Common myeloid progenitor, CD34-positive (primary cell): ENCODE data around the gene TNRC6C.

Experiments used
- CTCF ChIA-PET: fragments of 350-600 bp; sonication (Branson Sonifier 250); formaldehyde crosslinking; loops from one replicate; lab custom pipeline; 2021; ENCODE audit warnings: antibody characterized with exemption; lab: Charles Lee
- POLR2A ChIA-PET: fragments of 350-600 bp; sonication (Branson Sonifier 250); formaldehyde crosslinking; loops from one replicate; lab custom pipeline; 2021; ENCODE audit warnings: antibody characterized with exemption; lab: Charles Lee
- DNase-seq, 3 donors: peaks; one replicate each; pipeline versions ENCODE4 v3.0.0 to v3.0.0-alpha.2; 2013
- H3K27ac ChIP-seq, 2 experiments: 1 replicate in 1 of 2; 2 replicates in 1 of 2; pipeline ENCODE4 v1.7.0; 2013; ENCODE audit warnings: inconsistent platforms in 2 of 2, low read length in 2 of 2, mild to moderate bottlenecking in 2 of 2, low read depth in 1 of 2, moderate library complexity in 1 of 2; ENCODE audit not compliant: severe bottlenecking in 2 of 2, insufficient read depth in 1 of 2, poor library complexity in 1 of 2
- H3K27me3 ChIP-seq, 5 experiments: replicated peaks in 2 of 5; 1 replicate in 3 of 5; 2 replicates in 2 of 5; pipeline versions ENCODE4 v1.6.1 to v1.7.0; 2013; ENCODE audit warnings: low read length in 4 of 5, mild to moderate bottlenecking in 2 of 5, moderate library complexity in 2 of 5, inconsistent platforms in 1 of 5; ENCODE audit not compliant: insufficient read depth in 5 of 5, control insufficient read depth in 4 of 5
- H3K36me3 ChIP-seq, 4 experiments: 1 replicate in 2 of 4; 2 replicates in 2 of 4; pipeline versions ENCODE4 v1.6.1 to v1.7.0; 2013; ENCODE audit warnings: low read length in 3 of 4, control low read depth in 1 of 4, mild to moderate bottlenecking in 1 of 4; ENCODE audit not compliant: control insufficient read depth in 4 of 4, insufficient read depth in 4 of 4
- H3K4me1 ChIP-seq, 4 experiments: 1 replicate in 3 of 4; 2 replicates in 1 of 4; pipeline versions ENCODE4 v1.6.1 to v1.7.1; 2013; ENCODE audit warnings: low read length in 3 of 4, mild to moderate bottlenecking in 3 of 4, control low read depth in 1 of 4, inconsistent platforms in 1 of 4, moderate library complexity in 1 of 4; ENCODE audit not compliant: control insufficient read depth in 4 of 4, insufficient read depth in 4 of 4; ENCODE audit errors: control extremely low read depth in 1 of 4
- H3K4me3 ChIP-seq, 7 experiments: 1 replicate in 4 of 7; 2 replicates in 3 of 7; pipeline versions ENCODE4 v1.5.1 to v1.7.0; 2013; ENCODE audit warnings: mild to moderate bottlenecking in 7 of 7, low read length in 6 of 7, moderate library complexity in 6 of 7, inconsistent platforms in 2 of 7, low read depth in 2 of 7, control low read depth in 1 of 7; ENCODE audit not compliant: insufficient read depth in 4 of 7, control insufficient read depth in 1 of 7; ENCODE audit errors: extremely low read depth in 1 of 7
- H3K9me3 ChIP-seq, 5 experiments: 1 replicate in 4 of 5; 2 replicates in 1 of 5; pipeline versions ENCODE4 v1.6.1 to v1.7.1; 2013; ENCODE audit warnings: low read length in 4 of 5, mild to moderate bottlenecking in 2 of 5, inconsistent platforms in 1 of 5, low read depth in 1 of 5, moderate library complexity in 1 of 5; ENCODE audit not compliant: control insufficient read depth in 4 of 5, insufficient read depth in 2 of 5; ENCODE audit errors: control extremely low read depth in 1 of 5
- WGBS: methylation state at CpG from one replicate; pipeline ENCODE4 v1.1.5; 2013; ENCODE audit not compliant: insufficient coverage; 5-methylcytosine and 5-hydroxymethylcytosine counted together

Gene TNRC6C

DNA sequence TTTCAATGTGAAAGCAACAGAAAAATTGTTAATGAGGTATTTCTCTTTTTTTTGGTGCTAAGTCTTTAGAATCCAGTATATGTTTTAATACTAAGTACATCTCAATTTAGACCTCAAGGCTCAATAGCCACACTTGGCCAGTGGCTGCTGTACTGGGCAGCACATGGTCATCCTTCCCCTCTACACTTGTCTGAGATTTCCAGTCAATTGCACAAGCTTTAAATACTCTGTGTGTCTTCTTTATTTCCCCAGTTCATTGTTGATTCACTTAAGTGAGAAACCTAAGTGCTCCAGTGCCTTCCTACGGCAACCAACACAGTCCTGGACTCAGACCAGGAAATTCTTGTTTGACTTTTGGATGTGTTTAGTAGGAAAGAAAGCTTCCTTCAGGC is 62.2 kb downstream of the TNRC6C start:
- no peaks in the 10 kb centered on the region for H3K4me1 ChIP-seq
- H3K27me3 ChIP-seq = no peaks in the 10 kb centered on the region
- no peak overlapping the region for H3K27ac ChIP-seq
- POLR2A ChIA-PET = no interaction called here
- CTCF ChIA-PET = interaction anchor here (0.5 to 2.9 kb wide), 8 partner anchors 7 to 129 kb away, joined by 3 to 14 read pairs (median 5); no protein-coding TSS in a partner anchor
- peaks cover 0 to 2% (median 0%) of the 10 kb centered on the region in 4 experiments for H3K36me3 ChIP-seq
- no peaks in the 10 kb centered on the region for H3K9me3 ChIP-seq
- H3K4me3 ChIP-seq = no peak overlapping the region
- no CpG with 5 or more reads among the region's 1 CpG for WGBS
- DNase-seq = no peak

DNA sequence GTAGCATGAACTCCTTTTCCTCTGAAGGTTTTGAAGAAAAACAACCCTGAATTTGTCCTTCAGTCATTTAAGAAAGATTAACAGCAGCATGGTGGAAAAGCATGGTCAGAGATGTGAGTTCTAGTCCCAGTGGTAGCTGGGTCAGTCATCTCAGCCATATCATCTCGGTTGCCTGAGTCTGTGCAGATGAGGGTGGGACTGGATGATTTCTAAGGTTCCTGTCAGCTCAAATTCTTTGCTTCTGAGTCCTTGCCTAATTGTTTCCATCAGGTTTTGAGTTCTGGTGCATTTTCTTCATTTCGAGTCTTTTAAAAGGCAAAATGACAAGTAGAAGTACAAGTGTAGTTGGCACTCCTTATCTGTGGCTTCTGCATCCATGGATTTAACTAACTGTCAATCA is 63.9 kb downstream of the TNRC6C start:
- POLR2A ChIA-PET = no interaction called here
- Histone ChIP-seq H3K4me1 (no peaks in the 10 kb centered on the region), H3K9me3 (no peaks in the 10 kb centered on the region), H3K27ac (no peak overlapping the region), H3K36me3 (peaks cover 0 to 2% (median 0%) of the 10 kb centered on the region in 4 experiments), H3K4me3 (no peak overlapping the region), H3K27me3 (no peaks in the 10 kb centered on the region)
- CTCF ChIA-PET = interaction anchor here (0.9 to 2.9 kb wide), 2 partner anchors 9 to 127 kb away, joined by 3 to 10 read pairs; no protein-coding TSS in a partner anchor
- WGBS = 100% methylated on average over 1 of the region's 2 CpGs
- no peak for DNase-seq

GRCh38 chr17:78023042-78023441 is 64.5 kb downstream of the TNRC6C start:
- POLR2A ChIA-PET = interaction anchor here (0.6 kb wide), 1 partner anchor 736 kb away, joined by 3 read pairs; no protein-coding TSS in a partner anchor
- Histone ChIP-seq H3K9me3 (no peaks in the 10 kb centered on the region), H3K4me1 (peaks cover 0 to under 1% (median 0%) of the 10 kb centered on the region in 4 experiments), H3K4me3 (no peak overlapping the region), H3K27ac (no peak overlapping the region), H3K36me3 (peaks cover 0 to 2% (median 0%) of the 10 kb centered on the region in 4 experiments), H3K27me3 (no peaks in the 10 kb centered on the region)
- no peak for DNase-seq
- 95% methylated on average over 3 of the region's 5 CpGs for WGBS
- CTCF ChIA-PET = interaction anchor here (0.6 to 2.9 kb wide), 2 partner anchors 9 to 142 kb away, joined by 3 to 10 read pairs; no protein-coding TSS in a partner anchor

DNA sequence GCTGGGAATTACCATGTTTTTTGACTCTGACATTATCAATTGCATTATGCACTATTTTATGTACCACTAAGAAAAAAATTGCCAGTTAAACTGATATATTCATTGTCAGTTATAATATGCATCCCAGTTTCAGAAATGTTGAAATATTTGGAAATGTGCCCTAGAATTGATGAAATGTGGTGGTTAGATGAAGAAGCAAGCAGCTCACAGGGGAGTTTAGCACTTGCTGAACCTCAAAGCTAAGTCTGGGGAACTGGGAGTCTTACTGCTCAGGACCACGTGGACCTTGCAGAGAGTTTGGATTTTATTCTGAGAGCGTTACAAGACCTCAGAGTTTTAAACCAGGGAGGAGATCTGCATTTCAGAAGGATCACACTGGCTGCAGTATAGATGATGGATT is 67.9 kb downstream of the TNRC6C start:
- Histone ChIP-seq H3K36me3 (peaks cover 0 to 1% (median under 1%) of the 10 kb centered on the region in 4 experiments), H3K9me3 (no peaks in the 10 kb centered on the region), H3K27me3 (no peaks in the 10 kb centered on the region), H3K27ac (no peak overlapping the region), H3K4me3 (no peak overlapping the region), H3K4me1 (peaks cover 0 to 3% (median 0%) of the 10 kb centered on the region in 4 experiments)
- 90% methylated on average over 2 of the region's 2 CpGs for WGBS
- CTCF ChIA-PET = interaction anchor here (1.1 to 1.5 kb wide), 2 partner anchors 10 to 13 kb away, joined by 3 to 5 read pairs; no protein-coding TSS in a partner anchor
- no peak for DNase-seq
- POLR2A ChIA-PET = no interaction called here

DNA sequence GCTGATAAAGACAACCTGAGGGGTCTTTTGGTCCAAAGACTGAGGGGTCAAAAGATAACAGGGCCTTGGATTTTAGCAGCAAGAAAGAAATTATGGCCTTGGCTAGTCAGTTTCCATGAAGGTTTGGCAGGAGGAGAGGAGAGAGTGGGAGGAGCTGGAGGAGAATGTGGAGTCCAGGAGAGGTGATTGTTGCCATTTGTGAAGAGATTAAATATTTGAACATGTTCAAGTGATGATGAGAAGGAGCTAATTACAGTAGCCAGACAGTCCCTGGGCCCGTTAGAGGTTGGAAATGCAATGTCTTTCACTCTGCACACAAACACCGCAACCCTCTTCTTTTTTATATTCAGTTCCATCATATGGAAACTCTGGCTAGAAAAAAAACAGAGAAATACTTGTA is 68.6 kb downstream of the TNRC6C start:
- WGBS = no CpG with 5 or more reads among the region's 2 CpGs
- H3K9me3 ChIP-seq = no peaks in the 10 kb centered on the region
- H3K4me1 ChIP-seq = peaks cover 0 to 3% (median 0%) of the 10 kb centered on the region in 4 experiments
- ChIA-PET POLR2A (no interaction called here), CTCF (interaction anchor here (1.1 to 1.5 kb wide), 2 partner anchors 11 to 13 kb away, joined by 3 to 5 read pairs; no protein-coding TSS in a partner anchor)
- H3K36me3 ChIP-seq = peaks cover 0 to 9% (median 1%) of the 10 kb centered on the region in 4 experiments
- H3K27ac ChIP-seq = no peak overlapping the region
- DNase-seq = no peak
- H3K4me3 ChIP-seq = no peak overlapping the region
- H3K27me3 ChIP-seq = no peaks in the 10 kb centered on the region

GRCh38 chr17:78029697-78030096 is 71.2 kb downstream of the TNRC6C start:
- no peaks in the 10 kb centered on the region for H3K9me3 ChIP-seq
- ChIA-PET CTCF (no interaction called here), POLR2A (no interaction called here)
- H3K27ac ChIP-seq = no peak overlapping the region
- WGBS = no CpG with 5 or more reads among the region's 1 CpG
- peaks cover 0 to 3% (median 0%) of the 10 kb centered on the region in 4 experiments for H3K4me1 ChIP-seq
- H3K36me3 ChIP-seq = peaks cover 2 to 19% (median 4%) of the 10 kb centered on the region in 4 experiments
- H3K4me3 ChIP-seq = no peak overlapping the region
- no peak for DNase-seq
- no peaks in the 10 kb centered on the region for H3K27me3 ChIP-seq

DNA sequence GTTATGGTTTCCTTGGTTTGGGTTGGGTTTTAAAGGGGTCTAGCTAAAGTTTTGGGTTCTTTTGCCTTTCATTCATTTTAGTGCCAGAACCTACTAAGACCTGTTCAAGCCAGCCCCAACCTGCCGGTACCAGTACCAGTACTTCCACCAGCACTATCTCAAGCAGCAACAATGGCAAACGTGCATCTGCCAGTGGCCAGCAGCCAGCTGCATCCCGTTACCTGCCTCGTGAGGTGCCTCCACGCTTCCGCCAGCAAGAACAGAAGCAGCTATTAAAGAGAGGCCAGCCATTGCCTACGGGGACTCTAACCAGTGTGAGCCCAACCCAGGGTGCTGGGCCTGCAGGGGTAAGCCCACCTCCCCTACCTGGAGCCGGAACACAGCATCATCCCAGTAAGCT is 72.9 kb downstream of the TNRC6C start:
- no peak for DNase-seq
- H3K27me3 ChIP-seq = no peaks in the 10 kb centered on the region
- peaks cover 0 to 3% (median 0%) of the 10 kb centered on the region in 4 experiments for H3K4me1 ChIP-seq
- H3K4me3 ChIP-seq = no peak overlapping the region
- POLR2A ChIA-PET = no interaction called here
- CTCF ChIA-PET = interaction anchor here (1.1 to 1.5 kb wide), 5 partner anchors 10 to 18 kb away, joined by 3 to 7 read pairs (median 3); no protein-coding TSS in a partner anchor
- H3K9me3 ChIP-seq = no peaks in the 10 kb centered on the region
- no peak overlapping the region for H3K27ac ChIP-seq
- 99% methylated on average over 7 of the region's 8 CpGs for WGBS
- H3K36me3 ChIP-seq = peaks cover 2 to 26% (median 6%) of the 10 kb centered on the region in 4 experiments
